ENCODE measurements around the gene MFN2. TPM values are rescaled to one million over a fixed set of nuclear protein-coding genes. Genes with fewer than 3 reads are reported as not detected.

Gene MFN2
- total RNA-seq, 1 donor from 2014 or later = 61.9 TPM

DNA sequence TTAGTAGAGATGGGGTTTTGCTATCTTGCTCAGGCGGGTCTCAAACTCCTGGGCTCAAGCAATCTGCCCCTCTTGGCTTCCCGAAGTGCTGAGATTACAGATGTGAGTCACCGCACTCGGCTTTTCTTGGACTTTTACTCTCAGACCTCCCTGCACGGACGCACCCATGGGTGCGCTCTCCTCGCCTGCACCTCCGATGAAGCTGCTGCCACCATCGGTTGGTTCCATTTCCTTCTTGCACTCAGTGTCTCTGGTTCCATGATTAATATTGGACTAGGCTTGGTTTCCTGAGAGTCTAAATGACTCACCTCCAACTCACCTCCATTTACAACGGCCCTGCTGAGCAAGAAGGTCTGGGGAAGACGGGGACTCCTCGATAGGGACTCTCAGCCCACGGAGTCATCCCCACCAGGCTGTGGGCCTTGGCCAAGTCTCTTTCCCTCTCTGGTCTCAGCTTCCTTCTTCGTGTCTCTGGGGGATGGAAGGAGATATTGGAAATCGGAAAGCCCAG is 76.1 kb downstream of the MFN2 start:
- Mint-ChIP-seq H3K36me3 (ENCODE audit: unreplicated experiment) (peaks cover 7% of the 10 kb centered on the region), H3K4me3 (ENCODE audit: unreplicated experiment) (no peak overlapping the region)
- TF ChIP-seq, protein P1, sequence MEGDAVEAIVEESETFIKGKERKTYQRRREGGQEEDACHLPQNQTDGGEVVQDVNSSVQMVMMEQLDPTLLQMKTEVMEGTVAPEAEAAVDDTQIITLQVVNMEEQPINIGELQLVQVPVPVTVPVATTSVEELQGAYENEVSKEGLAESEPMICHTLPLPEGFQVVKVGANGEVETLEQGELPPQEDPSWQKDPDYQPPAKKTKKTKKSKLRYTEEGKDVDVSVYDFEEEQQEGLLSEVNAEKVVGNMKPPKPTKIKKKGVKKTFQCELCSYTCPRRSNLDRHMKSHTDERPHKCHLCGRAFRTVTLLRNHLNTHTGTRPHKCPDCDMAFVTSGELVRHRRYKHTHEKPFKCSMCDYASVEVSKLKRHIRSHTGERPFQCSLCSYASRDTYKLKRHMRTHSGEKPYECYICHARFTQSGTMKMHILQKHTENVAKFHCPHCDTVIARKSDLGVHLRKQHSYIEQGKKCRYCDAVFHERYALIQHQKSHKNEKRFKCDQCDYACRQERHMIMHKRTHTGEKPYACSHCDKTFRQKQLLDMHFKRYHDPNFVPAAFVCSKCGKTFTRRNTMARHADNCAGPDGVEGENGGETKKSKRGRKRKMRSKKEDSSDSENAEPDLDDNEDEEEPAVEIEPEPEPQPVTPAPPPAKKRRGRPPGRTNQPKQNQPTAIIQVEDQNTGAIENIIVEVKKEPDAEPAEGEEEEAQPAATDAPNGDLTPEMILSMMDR (IDR thresholded peaks at IDR 0.05; ENCODE audit: partially characterized antibody, unreplicated experiment) = no peak

DNA sequence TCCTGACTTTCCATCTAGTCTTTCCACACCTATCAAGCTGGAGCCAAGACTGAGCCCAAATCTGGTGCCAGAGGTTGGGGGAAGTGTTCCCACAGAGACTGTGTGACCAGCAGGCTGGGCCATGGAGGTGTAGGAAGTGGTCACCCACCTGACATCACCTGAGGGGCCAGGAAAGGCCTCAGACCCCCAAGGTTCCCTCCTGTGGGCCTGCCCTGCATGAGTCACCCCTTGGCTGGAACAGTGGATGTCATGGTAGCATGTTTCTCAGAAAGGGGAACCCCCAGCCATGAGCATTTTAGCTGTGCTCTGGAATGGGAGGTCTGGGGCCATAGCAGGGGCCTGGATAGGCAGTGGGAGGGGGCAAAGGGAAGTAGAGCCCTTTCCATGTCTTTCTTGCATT is 77.1 kb downstream of the MFN2 start:
- TF ChIP-seq, protein P1 (IDR thresholded peaks at IDR 0.05; ENCODE audit: partially characterized antibody, unreplicated experiment) = no peak
- H3K4me3 Mint-ChIP-seq (ENCODE audit: unreplicated experiment) = no peak overlapping the region
- H3K4me1 Mint-ChIP-seq (ENCODE audit: low read depth, unreplicated experiment) = peaks cover 25% of the 10 kb centered on the region
- H3K27me3 Mint-ChIP-seq (ENCODE audit: unreplicated experiment) = peaks cover 9% of the 10 kb centered on the region
- peaks cover 7% of the 10 kb centered on the region for H3K36me3 Mint-ChIP-seq (ENCODE audit: unreplicated experiment)
- DNase-seq = no peak
- no peak overlapping the region for H3K27ac Mint-ChIP-seq (ENCODE audit: unreplicated experiment)
- H3K9me3 Mint-ChIP-seq (ENCODE audit: unreplicated experiment) = peaks cover 14% of the 10 kb centered on the region

More for the DNA sequence above, 76.1 kb downstream of the MFN2 start:
- Mint-ChIP-seq H3K27ac (ENCODE audit: unreplicated experiment) (no peak overlapping the region), H3K9me3 (ENCODE audit: unreplicated experiment) (peaks cover 14% of the 10 kb centered on the region), H3K27me3 (ENCODE audit: unreplicated experiment) (peaks cover 8% of the 10 kb centered on the region), H3K4me1 (ENCODE audit: low read depth, unreplicated experiment) (peaks cover 29% of the 10 kb centered on the region)
- no peak for DNase-seq

DNA sequence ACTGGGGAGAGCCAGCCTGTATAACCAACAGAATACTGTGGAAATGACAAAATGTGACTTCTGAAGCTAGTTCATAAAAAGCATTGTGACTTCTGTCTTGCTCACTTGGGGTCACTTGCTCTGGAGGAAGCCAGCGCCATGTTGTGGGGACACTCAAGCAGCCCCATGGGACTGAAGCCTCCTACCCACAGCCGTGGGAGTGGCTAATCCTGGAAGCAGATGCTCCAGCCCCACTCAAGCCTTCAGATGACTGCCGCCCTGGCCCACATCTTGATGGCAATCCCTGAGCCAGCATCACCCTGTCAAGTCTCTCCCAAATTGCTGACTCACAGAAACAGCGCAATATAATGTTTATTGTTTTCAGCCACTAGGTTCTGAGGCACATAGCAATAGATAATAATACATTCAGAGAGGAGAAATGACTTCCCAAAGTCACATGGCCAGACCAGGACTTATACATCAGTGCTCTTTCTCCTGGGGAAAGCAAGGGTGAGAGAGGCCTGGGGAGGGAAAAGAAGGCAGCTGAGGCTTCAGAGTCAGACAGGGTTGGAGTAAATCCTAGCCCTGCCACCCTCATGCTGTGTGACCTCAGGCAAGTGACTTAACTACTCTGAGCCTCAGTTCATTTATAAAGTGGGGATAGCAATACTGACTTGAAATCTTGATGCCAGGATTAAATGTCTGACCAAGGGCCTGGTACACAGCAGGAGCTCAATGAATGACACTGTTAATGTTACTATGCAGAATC is 77.9 kb downstream of the MFN2 start:
- TF ChIP-seq, protein P1 (IDR thresholded peaks at IDR 0.05; ENCODE audit: partially characterized antibody, unreplicated experiment) = no peak
- H3K4me1 Mint-ChIP-seq (ENCODE audit: low read depth, unreplicated experiment) = peaks cover 20% of the 10 kb centered on the region
- peaks cover 7% of the 10 kb centered on the region for H3K36me3 Mint-ChIP-seq (ENCODE audit: unreplicated experiment)
- no peak for DNase-seq
- no peak overlapping the region for H3K4me3 Mint-ChIP-seq (ENCODE audit: unreplicated experiment)
- H3K9me3 Mint-ChIP-seq (ENCODE audit: unreplicated experiment) = peaks cover 14% of the 10 kb centered on the region
- no peak overlapping the region for H3K27ac Mint-ChIP-seq (ENCODE audit: unreplicated experiment)
- peaks cover 9% of the 10 kb centered on the region for H3K27me3 Mint-ChIP-seq (ENCODE audit: unreplicated experiment)

DNA sequence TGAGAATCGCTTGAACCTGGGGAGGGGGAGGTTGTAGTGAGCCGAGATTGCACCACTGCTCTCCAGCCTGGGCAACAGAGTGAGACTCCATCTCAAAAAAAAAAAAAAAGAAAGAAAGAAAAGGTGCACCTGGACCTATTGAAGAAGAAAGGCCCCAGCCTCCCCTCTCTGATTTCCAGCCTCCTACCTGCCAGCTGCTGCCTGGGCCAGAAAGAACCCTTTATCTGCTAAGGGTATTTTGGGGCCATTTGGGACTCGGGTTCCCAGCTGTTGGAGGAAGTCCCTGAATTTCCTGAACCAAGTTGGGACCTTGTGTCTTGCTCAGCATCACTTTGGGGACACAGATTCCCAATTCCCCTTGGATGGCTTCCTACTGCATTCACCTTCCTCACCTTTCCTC is 79.0 kb downstream of the MFN2 start:
- H3K27me3 Mint-ChIP-seq (ENCODE audit: unreplicated experiment) = peaks cover 5% of the 10 kb centered on the region
- H3K4me1 Mint-ChIP-seq (ENCODE audit: low read depth, unreplicated experiment) = peaks cover 12% of the 10 kb centered on the region
- DNase-seq = no peak
- TF ChIP-seq, protein P1 (IDR thresholded peaks at IDR 0.05; ENCODE audit: partially characterized antibody, unreplicated experiment) = no peak
- peak overlapping the region; percentile 31 for H3K27ac Mint-ChIP-seq (ENCODE audit: unreplicated experiment)
- H3K4me3 Mint-ChIP-seq (ENCODE audit: unreplicated experiment) = no peak overlapping the region
- H3K9me3 Mint-ChIP-seq (ENCODE audit: unreplicated experiment) = peaks cover 8% of the 10 kb centered on the region
- H3K36me3 Mint-ChIP-seq (ENCODE audit: unreplicated experiment) = peaks cover 7% of the 10 kb centered on the region
